ENCODE data around the gene CLDN1.
"Not testable (repeated sequence)": the region's sequence is repeated elsewhere in the genome, so short reads cannot be mapped to it uniquely, and the experiment has no call there.

- TF ChIP-seq CTCF (IDR thresholded peaks at IDR 0.05; ENCODE audit: poor library complexity, severe bottlenecking); EP300 (conservative IDR thresholded peaks at IDR 0.05; ENCODE audit: poor library complexity, severe bottlenecking); RAD21 (conservative IDR thresholded peaks at IDR 0.05); REST (IDR thresholded peaks at IDR 0.05; ENCODE audit: borderline replicate concordance); POLR2AphosphoS5 (IDR thresholded peaks at IDR 0.05); EZH2 (IDR thresholded peaks at IDR 0.05; ENCODE audit: borderline replicate concordance, insufficient read depth, low read length, poor library complexity, severe bottlenecking): not testable (repeated sequence)
Observed at GRCh38 chr3:190267464-190267863, 54.8 kb downstream of the CLDN1 start.
